ENCODE measurements around the gene ELAVL2.

GRCh38 chr9:23644326-23644725, 181.7 kb downstream of the ELAVL2 start:
- no peak for TF ChIP-seq CTCF (IDR thresholded peaks at IDR 0.05; ENCODE audit: extremely low read depth in 1 of 2, insufficient read depth in 1 of 2, low read depth in 1 of 2, low read length in 2 of 2)
- no peak for TF ChIP-seq EZH2 (IDR thresholded peaks at IDR 0.05; ENCODE audit: borderline replicate concordance, low read depth, low read length, severe bottlenecking)
- TF ChIP-seq MYC (IDR thresholded peaks at IDR 0.05; ENCODE audit: low read depth, low read length) = no peak
- TF ChIP-seq POLR2A (IDR thresholded peaks at IDR 0.05; ENCODE audit: low read depth, low read length) = no peak
- no peak for TF ChIP-seq POLR2AphosphoS5 (IDR thresholded peaks at IDR 0.05; ENCODE audit: insufficient read depth, low read depth, low read length)

Data from endothelial cell of umbilical vein (primary cell).